ENCODE data around the gene ENHO. TPM values are rescaled to one million over a fixed set of nuclear protein-coding genes. Genes with fewer than 3 reads are reported as not detected.

Gene ENHO
- total and polyA plus RNA-seq, 12 donors, result 0.32 to 1.2 (median 0.46) TPM; not detected in 4

DNA sequence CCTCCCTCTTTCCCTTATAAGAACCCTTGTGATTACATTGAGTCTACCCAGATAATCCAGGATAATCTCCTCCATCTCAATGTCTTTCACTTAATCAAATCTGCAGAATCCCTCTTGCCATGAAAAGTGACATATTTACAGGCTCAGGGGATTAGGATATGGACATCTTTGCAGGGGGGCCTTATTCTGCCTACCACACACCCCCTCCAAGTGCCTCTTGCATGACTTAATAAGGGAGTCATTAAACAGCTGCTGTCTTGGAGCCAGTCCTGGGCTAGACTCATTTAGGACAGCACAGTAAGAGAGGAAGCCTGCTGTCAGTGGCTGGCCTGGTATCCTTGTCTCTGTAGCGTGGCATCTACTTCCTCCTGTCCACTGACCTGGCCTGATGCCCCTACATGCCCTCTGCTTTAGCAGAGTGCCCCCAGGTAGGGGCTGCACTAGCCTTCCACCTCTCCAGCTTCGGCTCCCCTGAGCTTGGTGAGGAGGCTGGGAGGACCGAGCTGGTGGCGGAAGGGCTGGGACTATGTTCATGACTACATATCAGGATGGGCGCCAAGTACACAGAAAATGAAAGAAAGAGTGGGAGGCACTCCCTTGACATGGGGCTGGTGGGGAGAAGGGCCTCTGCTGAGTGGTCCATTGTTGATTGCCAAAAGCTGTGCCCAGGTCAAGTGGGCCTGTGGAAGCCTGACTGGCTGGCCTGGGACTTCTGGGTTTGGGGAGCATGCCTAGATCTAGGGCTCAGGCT, 17.2 kb downstream of the ENHO start:
- no peak overlapping the region for H3K4me3 ChIP-seq
- no peaks in the 10 kb centered on the region for H3K27me3 ChIP-seq
- peaks cover 0 to 26% (median 14%) of the 10 kb centered on the region in 9 donors for H3K4me1 ChIP-seq
- DNase-seq, result no peak
- intact Hi-C loops (cut with DNase I), result loop anchor here in 4 of 10 donors (10.0 kb wide), 2 partner anchors 101 to 171 kb away; no protein-coding TSS in a partner anchor
- no peaks in the 10 kb centered on the region for H3K36me3 ChIP-seq
- ATAC-seq, result no peak
- WGBS, 2 donors, result 80 to 93% methylated on average over 5 of the region's 5 CpGs
- no peaks in the 10 kb centered on the region for H3K9me3 ChIP-seq
- H3K27ac ChIP-seq, result no peak overlapping the region
- TF ChIP-seq, protein P1, sequence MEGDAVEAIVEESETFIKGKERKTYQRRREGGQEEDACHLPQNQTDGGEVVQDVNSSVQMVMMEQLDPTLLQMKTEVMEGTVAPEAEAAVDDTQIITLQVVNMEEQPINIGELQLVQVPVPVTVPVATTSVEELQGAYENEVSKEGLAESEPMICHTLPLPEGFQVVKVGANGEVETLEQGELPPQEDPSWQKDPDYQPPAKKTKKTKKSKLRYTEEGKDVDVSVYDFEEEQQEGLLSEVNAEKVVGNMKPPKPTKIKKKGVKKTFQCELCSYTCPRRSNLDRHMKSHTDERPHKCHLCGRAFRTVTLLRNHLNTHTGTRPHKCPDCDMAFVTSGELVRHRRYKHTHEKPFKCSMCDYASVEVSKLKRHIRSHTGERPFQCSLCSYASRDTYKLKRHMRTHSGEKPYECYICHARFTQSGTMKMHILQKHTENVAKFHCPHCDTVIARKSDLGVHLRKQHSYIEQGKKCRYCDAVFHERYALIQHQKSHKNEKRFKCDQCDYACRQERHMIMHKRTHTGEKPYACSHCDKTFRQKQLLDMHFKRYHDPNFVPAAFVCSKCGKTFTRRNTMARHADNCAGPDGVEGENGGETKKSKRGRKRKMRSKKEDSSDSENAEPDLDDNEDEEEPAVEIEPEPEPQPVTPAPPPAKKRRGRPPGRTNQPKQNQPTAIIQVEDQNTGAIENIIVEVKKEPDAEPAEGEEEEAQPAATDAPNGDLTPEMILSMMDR (IDR thresholded peaks at IDR 0.05), result no peak

DNA sequence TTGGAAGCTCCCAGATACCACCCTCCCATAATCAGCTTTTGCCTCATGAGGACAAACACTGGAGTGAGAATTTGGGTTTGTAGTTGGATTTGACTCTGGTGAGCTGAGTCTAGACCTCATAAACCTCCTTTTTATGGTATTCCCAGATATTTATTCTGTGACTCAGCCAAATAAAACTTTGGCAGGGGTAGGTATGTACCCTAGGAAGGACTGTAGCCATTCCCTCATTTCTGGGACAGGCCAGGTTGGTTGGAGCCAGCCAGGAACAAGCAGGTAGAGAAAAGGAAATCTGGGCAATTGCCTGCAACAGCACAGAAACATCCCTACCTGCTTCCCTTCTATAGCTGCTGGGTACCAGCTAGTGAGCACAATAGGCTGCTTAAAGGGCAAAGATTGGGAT, 19.4 kb downstream of the ENHO start:
- Histone ChIP-seq H3K27me3 (peaks cover 0 to 5% (median 0%) of the 10 kb centered on the region in 7 donors), H3K4me1 (peaks cover 0 to 26% (median 14%) of the 10 kb centered on the region in 9 donors), H3K36me3 (no peaks in the 10 kb centered on the region), H3K9me3 (no peaks in the 10 kb centered on the region), H3K27ac (no peak overlapping the region), H3K4me3 (no peak overlapping the region)
- intact Hi-C loops (cut with DNase I), result loop anchor here in 7 of 10 donors (5.0 to 10.0 kb wide), 7 partner anchors 44 to 169 kb away; no protein-coding TSS in a partner anchor
- TF ChIP-seq, protein P1 (IDR thresholded peaks at IDR 0.05), result no peak
- ATAC-seq (no peak), DNase-seq (no peak)

DNA sequence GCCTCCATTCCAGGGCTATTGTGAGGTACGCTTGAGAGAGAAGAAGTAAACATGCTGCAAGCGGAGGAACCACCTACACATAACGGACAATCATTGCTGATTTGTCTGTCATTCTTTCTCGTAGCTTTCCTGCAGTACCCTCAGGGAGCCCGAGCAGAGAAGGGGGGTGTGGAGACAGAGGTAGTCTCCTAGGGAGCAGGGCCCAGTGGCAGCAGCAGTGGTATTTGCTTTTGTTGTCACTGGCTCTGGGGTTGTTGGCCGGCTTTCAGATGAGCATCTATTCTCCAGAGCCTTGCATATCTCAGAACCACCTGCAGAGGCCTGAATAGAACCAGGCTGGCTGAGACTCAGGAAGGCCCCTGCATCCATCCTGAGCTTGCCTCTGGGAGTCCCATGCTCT, 19.9 kb downstream of the ENHO start:
- intact Hi-C loops (cut with DNase I), result loop anchor here in 7 of 10 donors (5.0 to 10.0 kb wide), 7 partner anchors 44 to 168 kb away; no protein-coding TSS in a partner anchor
- no peaks in the 10 kb centered on the region for H3K9me3 ChIP-seq
- H3K27me3 ChIP-seq, result peaks cover 0 to 5% (median 0%) of the 10 kb centered on the region in 7 donors
- peak overlapping the region in 2 of 10 donors; percentile 10 to 28 for H3K27ac ChIP-seq
- H3K4me1 ChIP-seq, result peaks cover 0 to 26% (median 14%) of the 10 kb centered on the region in 9 donors
- ATAC-seq, result no peak
- no peak overlapping the region for H3K4me3 ChIP-seq
- TF ChIP-seq, protein P1 (IDR thresholded peaks at IDR 0.05), result no peak
- no peaks in the 10 kb centered on the region for H3K36me3 ChIP-seq
- DNase-seq, result no peak
- 64 to 67% methylated on average over 6 of the region's 6 CpGs for WGBS, 2 donors

DNA sequence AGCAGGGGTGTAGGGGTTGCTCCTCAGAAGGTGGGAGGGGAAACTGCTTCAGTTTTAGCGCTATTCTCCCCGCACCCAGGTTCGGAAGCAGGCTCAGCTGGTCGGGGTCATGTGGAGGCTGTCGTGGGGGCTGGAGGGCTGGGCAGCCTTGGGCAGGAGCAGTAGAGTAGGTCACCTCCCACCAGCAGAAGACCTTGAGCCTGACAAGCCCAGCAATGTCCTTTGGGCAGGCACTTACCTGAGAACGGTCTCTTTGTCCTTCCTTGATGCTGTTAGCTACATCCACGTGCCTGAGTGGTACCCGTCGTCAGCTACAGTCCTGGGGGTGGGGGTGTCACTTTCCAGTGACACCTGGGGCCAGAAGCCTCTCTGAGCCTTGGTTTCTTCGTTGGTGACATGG, 20.3 kb downstream of the ENHO start:
- 43 to 49% methylated on average over 10 of the region's 10 CpGs for WGBS, 2 donors
- intact Hi-C loops (cut with DNase I), result loop anchor here in 7 of 10 donors (5.0 to 10.0 kb wide), 7 partner anchors 45 to 168 kb away; no protein-coding TSS in a partner anchor
- ATAC-seq, result peak in 3 of 8 donors; percentile 3 to 10 (median 10)
- no peak overlapping the region for H3K4me3 ChIP-seq
- H3K27me3 ChIP-seq, result peaks cover 0 to 5% (median 0%) of the 10 kb centered on the region in 7 donors
- TF ChIP-seq, protein P1 (IDR thresholded peaks at IDR 0.05), result no peak
- H3K9me3 ChIP-seq, result no peaks in the 10 kb centered on the region
- H3K27ac ChIP-seq, result peak overlapping the region in 2 of 10 donors; percentile 10 to 28
- H3K36me3 ChIP-seq, result no peaks in the 10 kb centered on the region
- H3K4me1 ChIP-seq, result peaks cover 0 to 26% (median 14%) of the 10 kb centered on the region in 9 donors
- DNase-seq, result no peak
